ENCODE data around the gene UBN1. TPM values are rescaled to one million over a fixed set of nuclear protein-coding genes. Genes with fewer than 3 reads are reported as not detected.
A peak's percentile ranks its signal among the peaks of the same experiment; 100 is the strongest.

UBN1 gene
- total RNA-seq, 1 experiment from 2014 or later = 63.1 TPM

DNA sequence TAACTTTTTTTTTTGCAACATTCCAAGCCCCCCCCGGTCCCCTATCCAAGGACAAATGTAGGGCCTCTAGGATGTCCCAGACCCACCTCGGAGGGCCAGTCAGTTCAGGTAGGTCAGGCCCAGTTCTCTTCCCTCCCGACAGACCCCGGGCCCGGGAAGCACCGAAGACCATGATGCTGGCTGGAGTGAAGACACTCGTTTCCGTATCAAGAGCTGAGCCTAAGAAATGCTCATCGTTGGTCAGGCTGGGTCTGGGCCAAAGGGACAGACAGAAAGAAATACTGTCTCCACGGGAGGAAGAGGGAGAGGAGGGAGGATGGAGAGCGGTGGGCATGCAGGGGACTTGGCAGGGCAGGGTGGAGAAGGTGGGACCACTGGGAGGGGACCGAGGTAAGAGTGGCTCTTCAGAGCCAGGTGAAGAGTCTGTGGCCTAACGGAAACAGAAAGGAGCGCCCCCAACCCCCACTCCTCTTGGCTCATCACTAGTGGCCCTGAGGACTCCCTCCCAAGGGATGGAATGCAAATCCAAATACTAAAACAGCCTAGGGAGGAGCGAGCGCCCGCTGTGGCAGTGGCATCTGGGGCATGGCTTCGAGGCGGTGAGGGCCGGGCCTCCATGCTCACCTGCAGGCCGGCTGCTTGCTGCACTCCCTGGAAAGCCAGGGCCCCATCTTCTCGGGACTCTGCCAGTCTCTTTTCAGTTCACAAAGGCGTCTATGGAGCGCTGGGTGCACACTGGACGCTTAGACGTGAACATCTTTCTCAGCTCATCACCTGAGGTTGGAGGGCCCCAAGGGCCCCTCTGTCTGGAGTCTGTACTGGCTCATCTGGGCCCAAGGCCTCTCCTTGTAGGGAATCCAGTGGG lies 43.2 kb upstream of the UBN1 start:
- intact Hi-C loops (cut with micrococcal nuclease; ENCODE audit: unreplicated experiment) = no loop called here
- CTCF ChIA-PET = interaction anchor here (0.6 to 0.7 kb wide), 2 partner anchors 43 to 161 kb away, joined by 4 read pairs; no protein-coding TSS in a partner anchor

DNA sequence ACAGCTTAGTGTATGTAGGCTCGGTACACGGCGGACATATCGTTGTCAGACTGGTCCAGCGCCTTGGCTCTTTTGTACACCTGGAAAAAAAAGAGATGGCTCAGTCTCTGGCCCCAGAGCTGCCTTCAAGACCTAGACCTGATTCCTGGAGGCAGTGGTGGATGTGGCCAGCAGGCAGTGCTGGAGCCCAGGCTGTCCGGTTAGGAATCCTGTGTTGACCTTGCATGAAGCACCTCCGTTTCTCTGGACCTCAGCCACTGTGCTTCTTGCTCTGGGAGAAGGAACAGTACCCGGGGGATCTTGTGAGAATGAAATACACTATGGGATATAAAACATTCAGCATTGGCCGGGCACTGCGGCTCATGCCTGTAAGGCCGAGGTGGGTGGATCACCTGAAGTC lies 42.0 kb upstream of the UBN1 start:
- Histone ChIP-seq H3K27ac (ENCODE audit: low read length) (no peak overlapping the region), H3K4me1 (ENCODE audit: control insufficient read depth, insufficient read depth, low read length) (peaks cover 27% of the 10 kb centered on the region), H3K27me3 (ENCODE audit: control insufficient read depth, insufficient read depth, low read length) (no peaks in the 10 kb centered on the region), H3K36me3 (ENCODE audit: control insufficient read depth, insufficient read depth, low read length) (no peaks in the 10 kb centered on the region), H3K4me3 (ENCODE audit: low read depth in 2 of 2, low read length in 2 of 2) (no peak overlapping the region), H3K9me3 (ENCODE audit: control insufficient read depth, insufficient read depth, low read depth, low read length) (no peaks in the 10 kb centered on the region)
- in situ Hi-C loops (cut with HindIII; ENCODE audit: low pct_unique_long_range_greater_than_20kb, low sequenced_read_pairs) (no loop called here), intact Hi-C loops (cut with micrococcal nuclease; ENCODE audit: unreplicated experiment) (no loop called here)
- ATAC-seq = no peak
- TF ChIP-seq, protein P1, sequence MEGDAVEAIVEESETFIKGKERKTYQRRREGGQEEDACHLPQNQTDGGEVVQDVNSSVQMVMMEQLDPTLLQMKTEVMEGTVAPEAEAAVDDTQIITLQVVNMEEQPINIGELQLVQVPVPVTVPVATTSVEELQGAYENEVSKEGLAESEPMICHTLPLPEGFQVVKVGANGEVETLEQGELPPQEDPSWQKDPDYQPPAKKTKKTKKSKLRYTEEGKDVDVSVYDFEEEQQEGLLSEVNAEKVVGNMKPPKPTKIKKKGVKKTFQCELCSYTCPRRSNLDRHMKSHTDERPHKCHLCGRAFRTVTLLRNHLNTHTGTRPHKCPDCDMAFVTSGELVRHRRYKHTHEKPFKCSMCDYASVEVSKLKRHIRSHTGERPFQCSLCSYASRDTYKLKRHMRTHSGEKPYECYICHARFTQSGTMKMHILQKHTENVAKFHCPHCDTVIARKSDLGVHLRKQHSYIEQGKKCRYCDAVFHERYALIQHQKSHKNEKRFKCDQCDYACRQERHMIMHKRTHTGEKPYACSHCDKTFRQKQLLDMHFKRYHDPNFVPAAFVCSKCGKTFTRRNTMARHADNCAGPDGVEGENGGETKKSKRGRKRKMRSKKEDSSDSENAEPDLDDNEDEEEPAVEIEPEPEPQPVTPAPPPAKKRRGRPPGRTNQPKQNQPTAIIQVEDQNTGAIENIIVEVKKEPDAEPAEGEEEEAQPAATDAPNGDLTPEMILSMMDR (IDR thresholded peaks at IDR 0.05) = no peak
- TF ChIP-seq POLR2AphosphoS5 (IDR thresholded peaks at IDR 0.05; ENCODE audit: low read depth, low read length) (no peak), SIN3A (IDR thresholded peaks at IDR 0.05; ENCODE audit: borderline replicate concordance, insufficient read depth, low read depth, low read length) (no peak), TCF7L2 (IDR thresholded peaks at IDR 0.05; ENCODE audit: low read depth, low read length) (no peak)
- TF ChIP-seq, protein P2, sequence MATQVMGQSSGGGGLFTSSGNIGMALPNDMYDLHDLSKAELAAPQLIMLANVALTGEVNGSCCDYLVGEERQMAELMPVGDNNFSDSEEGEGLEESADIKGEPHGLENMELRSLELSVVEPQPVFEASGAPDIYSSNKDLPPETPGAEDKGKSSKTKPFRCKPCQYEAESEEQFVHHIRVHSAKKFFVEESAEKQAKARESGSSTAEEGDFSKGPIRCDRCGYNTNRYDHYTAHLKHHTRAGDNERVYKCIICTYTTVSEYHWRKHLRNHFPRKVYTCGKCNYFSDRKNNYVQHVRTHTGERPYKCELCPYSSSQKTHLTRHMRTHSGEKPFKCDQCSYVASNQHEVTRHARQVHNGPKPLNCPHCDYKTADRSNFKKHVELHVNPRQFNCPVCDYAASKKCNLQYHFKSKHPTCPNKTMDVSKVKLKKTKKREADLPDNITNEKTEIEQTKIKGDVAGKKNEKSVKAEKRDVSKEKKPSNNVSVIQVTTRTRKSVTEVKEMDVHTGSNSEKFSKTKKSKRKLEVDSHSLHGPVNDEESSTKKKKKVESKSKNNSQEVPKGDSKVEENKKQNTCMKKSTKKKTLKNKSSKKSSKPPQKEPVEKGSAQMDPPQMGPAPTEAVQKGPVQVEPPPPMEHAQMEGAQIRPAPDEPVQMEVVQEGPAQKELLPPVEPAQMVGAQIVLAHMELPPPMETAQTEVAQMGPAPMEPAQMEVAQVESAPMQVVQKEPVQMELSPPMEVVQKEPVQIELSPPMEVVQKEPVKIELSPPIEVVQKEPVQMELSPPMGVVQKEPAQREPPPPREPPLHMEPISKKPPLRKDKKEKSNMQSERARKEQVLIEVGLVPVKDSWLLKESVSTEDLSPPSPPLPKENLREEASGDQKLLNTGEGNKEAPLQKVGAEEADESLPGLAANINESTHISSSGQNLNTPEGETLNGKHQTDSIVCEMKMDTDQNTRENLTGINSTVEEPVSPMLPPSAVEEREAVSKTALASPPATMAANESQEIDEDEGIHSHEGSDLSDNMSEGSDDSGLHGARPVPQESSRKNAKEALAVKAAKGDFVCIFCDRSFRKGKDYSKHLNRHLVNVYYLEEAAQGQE (IDR thresholded peaks at IDR 0.05; ENCODE audit: insufficient read depth in 1 of 2, low read depth in 2 of 2, low read length in 1 of 2) = no peak
- ChIA-PET CTCF (no interaction called here), POLR2A (no interaction called here)
- no peak for DNase-seq (ENCODE audit: low read depth, low spot score)
- no TSS peak for BruUV-seq (replicated peaks)

More for the DNA sequence above, 43.2 kb upstream of the UBN1 start:
- Histone ChIP-seq H3K36me3 (ENCODE audit: control insufficient read depth, insufficient read depth, low read length) (no peaks in the 10 kb centered on the region), H3K4me1 (ENCODE audit: control insufficient read depth, insufficient read depth, low read length) (peaks cover 27% of the 10 kb centered on the region), H3K27me3 (ENCODE audit: control insufficient read depth, insufficient read depth, low read length) (no peaks in the 10 kb centered on the region), H3K4me3 (ENCODE audit: low read depth in 2 of 2, low read length in 2 of 2) (no peak overlapping the region), H3K27ac (ENCODE audit: low read length) (peak overlapping the region; percentile 85), H3K9me3 (ENCODE audit: control insufficient read depth, insufficient read depth, low read depth, low read length) (no peaks in the 10 kb centered on the region)
- in situ Hi-C loops (cut with HindIII; ENCODE audit: low pct_unique_long_range_greater_than_20kb, low sequenced_read_pairs) = no loop called here
- POLR2A ChIA-PET = interaction anchor here (0.6 kb wide), 1 partner anchor 111 kb away, joined by 3 read pairs; no protein-coding TSS in a partner anchor
- ATAC-seq (no peak), DNase-seq (ENCODE audit: low read depth, low spot score) (no peak)
- TF ChIP-seq TCF7L2 (IDR thresholded peaks at IDR 0.05; ENCODE audit: low read depth, low read length) (no peak), POLR2AphosphoS5 (IDR thresholded peaks at IDR 0.05; ENCODE audit: low read depth, low read length) (no peak)
- TF ChIP-seq, protein P1 (IDR thresholded peaks at IDR 0.05) = no peak
- TF ChIP-seq, protein P2 (IDR thresholded peaks at IDR 0.05; ENCODE audit: insufficient read depth in 1 of 2, low read depth in 2 of 2, low read length in 1 of 2) = no peak
- TSS peak; percentile 91 for BruUV-seq (replicated peaks)
